ENCODE measurements around the gene PADI1. TPM values are rescaled to one million over a fixed set of nuclear protein-coding genes. Genes with fewer than 3 reads are reported as not detected.
A peak's percentile ranks its signal among the peaks of the same experiment; 100 is the strongest.

The PADI1 gene
- total and polyA plus RNA-seq, 12 donors, result 0.06 to 0.10 (median 0.08) TPM; not detected in 9

GRCh38 chr1:17188217-17188616 is 16.7 kb upstream of the PADI1 start:
- Histone ChIP-seq H3K4me1 (replicated peaks in 1 of 2) (no peaks in the 10 kb centered on the region), H3K4me3 (no peak overlapping the region), H3K27me3 (no peaks in the 10 kb centered on the region), H3K9me3 (replicated peaks in 1 of 3) (no peaks in the 10 kb centered on the region), H3K27ac (no peak overlapping the region), H3K36me3 (replicated peaks in 1 of 2) (no peaks in the 10 kb centered on the region)
- TF ChIP-seq, protein P1, sequence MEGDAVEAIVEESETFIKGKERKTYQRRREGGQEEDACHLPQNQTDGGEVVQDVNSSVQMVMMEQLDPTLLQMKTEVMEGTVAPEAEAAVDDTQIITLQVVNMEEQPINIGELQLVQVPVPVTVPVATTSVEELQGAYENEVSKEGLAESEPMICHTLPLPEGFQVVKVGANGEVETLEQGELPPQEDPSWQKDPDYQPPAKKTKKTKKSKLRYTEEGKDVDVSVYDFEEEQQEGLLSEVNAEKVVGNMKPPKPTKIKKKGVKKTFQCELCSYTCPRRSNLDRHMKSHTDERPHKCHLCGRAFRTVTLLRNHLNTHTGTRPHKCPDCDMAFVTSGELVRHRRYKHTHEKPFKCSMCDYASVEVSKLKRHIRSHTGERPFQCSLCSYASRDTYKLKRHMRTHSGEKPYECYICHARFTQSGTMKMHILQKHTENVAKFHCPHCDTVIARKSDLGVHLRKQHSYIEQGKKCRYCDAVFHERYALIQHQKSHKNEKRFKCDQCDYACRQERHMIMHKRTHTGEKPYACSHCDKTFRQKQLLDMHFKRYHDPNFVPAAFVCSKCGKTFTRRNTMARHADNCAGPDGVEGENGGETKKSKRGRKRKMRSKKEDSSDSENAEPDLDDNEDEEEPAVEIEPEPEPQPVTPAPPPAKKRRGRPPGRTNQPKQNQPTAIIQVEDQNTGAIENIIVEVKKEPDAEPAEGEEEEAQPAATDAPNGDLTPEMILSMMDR (IDR thresholded peaks at IDR 0.05), result no peak
- no peak for TF ChIP-seq POLR2A (IDR thresholded peaks at IDR 0.05)
- intact Hi-C loops (cut with DNase I), result no loop called here
- no peak for DNase-seq
- 85 to 88% (median 86%) methylated on average over 2 of the region's 2 CpGs for WGBS, 4 donors

- peak in 2 of 7 donors; percentile 8 to 29 for DNase-seq
- H3K36me3 ChIP-seq (replicated peaks in 1 of 2), result no peaks in the 10 kb centered on the region
- no peak overlapping the region for H3K4me3 ChIP-seq
- H3K9me3 ChIP-seq (replicated peaks in 1 of 3), result no peaks in the 10 kb centered on the region
- H3K27ac ChIP-seq, result no peak overlapping the region
- 76 to 97% (median 83%) methylated on average over 10 of the region's 10 CpGs for WGBS, 4 donors
- H3K4me1 ChIP-seq (replicated peaks in 1 of 2), result no peaks in the 10 kb centered on the region
- intact Hi-C loops (cut with DNase I), result no loop called here
- no peaks in the 10 kb centered on the region for H3K27me3 ChIP-seq
- TF ChIP-seq POLR2A (IDR thresholded peaks at IDR 0.05), result no peak
- TF ChIP-seq, protein P1 (IDR thresholded peaks at IDR 0.05), result no peak
Measured at GRCh38 chr1:17188889-17189631, 15.9 kb upstream of the PADI1 start.

GRCh38 chr1:17189632-17189990 is 15.3 kb upstream of the PADI1 start:
- intact Hi-C loops (cut with DNase I), result no loop called here
- 72 to 91% (median 87%) methylated on average over 2 of the region's 2 CpGs for WGBS, 4 donors
- TF ChIP-seq, protein P1 (IDR thresholded peaks at IDR 0.05), result no peak
- TF ChIP-seq POLR2A (IDR thresholded peaks at IDR 0.05), result no peak
- no peaks in the 10 kb centered on the region for H3K9me3 ChIP-seq (replicated peaks in 1 of 3)
- H3K27me3 ChIP-seq, result no peaks in the 10 kb centered on the region
- no peak overlapping the region for H3K27ac ChIP-seq
- no peaks in the 10 kb centered on the region for H3K36me3 ChIP-seq (replicated peaks in 1 of 2)
- no peaks in the 10 kb centered on the region for H3K4me1 ChIP-seq (replicated peaks in 1 of 2)
- DNase-seq, result peak in 1 of 7 donors; percentile 1
- no peak overlapping the region for H3K4me3 ChIP-seq

DNA sequence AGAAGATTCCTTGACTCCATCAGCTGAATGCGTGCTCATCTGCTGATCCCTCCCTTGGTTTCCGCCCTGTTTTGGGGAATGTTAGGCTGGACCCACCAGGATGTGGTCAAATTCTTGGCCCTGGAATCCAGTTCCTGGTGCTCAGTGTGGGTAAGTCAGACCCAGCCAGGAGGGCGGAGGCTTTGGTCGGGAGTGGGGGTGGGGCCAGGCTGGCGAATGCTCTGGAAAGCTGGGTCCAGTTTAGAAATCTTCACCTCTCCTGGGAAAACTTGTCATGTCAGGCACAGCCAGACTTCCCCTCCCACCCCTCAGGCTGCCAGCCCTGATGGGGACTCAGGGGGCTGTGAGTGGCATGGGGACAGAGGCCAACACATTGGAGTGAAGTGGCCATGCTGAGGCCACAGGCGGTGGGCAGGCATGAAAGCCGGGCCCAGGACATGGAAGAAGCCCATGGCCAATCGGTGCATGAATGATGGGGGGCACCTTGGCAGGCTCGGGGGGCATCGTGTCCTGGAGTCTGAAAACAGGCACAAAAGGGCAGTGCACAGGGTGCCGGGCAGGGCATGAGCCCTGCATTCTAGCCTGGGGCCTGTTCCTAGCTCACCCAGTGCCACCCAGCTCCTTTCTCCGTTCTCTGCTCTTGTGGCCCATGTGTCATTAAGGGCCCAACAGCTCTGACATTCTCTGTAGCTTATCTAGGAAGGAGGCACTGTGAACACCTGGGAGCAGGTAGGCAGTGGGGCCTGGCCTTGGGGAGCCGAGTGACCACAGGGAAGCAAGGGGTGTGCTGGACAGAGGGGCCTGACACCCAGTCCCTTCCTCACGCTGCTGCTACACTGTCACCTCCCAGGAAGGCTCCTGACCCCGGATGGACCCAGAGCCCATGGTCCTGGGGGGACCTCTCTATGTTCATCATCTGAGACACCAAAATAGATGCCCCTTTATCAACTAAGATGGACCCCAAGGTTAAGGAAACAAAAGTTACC is 14.6 kb upstream of the PADI1 start:
- TF ChIP-seq, protein P1 (IDR thresholded peaks at IDR 0.05), result no peak
- TF ChIP-seq POLR2A (IDR thresholded peaks at IDR 0.05), result no peak
- no peak overlapping the region for H3K27ac ChIP-seq
- H3K27me3 ChIP-seq, result no peaks in the 10 kb centered on the region
- intact Hi-C loops (cut with DNase I), result no loop called here
- H3K4me3 ChIP-seq, result no peak overlapping the region
- H3K4me1 ChIP-seq (replicated peaks in 1 of 2), result no peaks in the 10 kb centered on the region
- 77 to 88% (median 85%) methylated on average over 10 to 15 of the region's 15 CpGs for WGBS, 4 donors
- H3K9me3 ChIP-seq (replicated peaks in 1 of 3), result no peaks in the 10 kb centered on the region
- peak in 3 of 7 donors; percentile 8 to 43 (median 19) for DNase-seq
- no peaks in the 10 kb centered on the region for H3K36me3 ChIP-seq (replicated peaks in 1 of 2)

Measured in adrenal gland (tissue), 12 donors.